Omental fat pad (tissue), 4 donors: ENCODE data around the gene PROB1. TPM values are rescaled to one million over a fixed set of nuclear protein-coding genes. Genes with fewer than 3 reads are reported as not detected.
"Not testable (repeated sequence)": the region's sequence is repeated elsewhere in the genome, so short reads cannot be mapped to it uniquely, and the experiment has no call there.

ENCODE experiments used
- ATAC-seq: fragments of 150-250 bp; one replicate; pipeline ENCODE4 v1.9.1; 2016; ENCODE audit warnings: mild to moderate bottlenecking, moderate library complexity; ENCODE audit not compliant: low FRiP score
- DNase-seq: peaks from one replicate; pipeline ENCODE4 v3.0.0-alpha.2; 2019; ENCODE audit warnings: low spot score
- CTCF ChIP-seq, 3 donors: fragments of 450-650 bp; IDR thresholded peaks; one replicate each; pipeline ENCODE4 v1.5.1; 2016 to 2017; ENCODE audit warnings: antibody characterized with exemption in 3 of 3, mild to moderate bottlenecking in 3 of 3, moderate library complexity in 2 of 3
- total RNA-seq, 4 donors: library from RNA; depleted of rRNA; stranded (reverse); fragments of >200 nt; gene quantifications; one replicate each; pipeline ENCODE4 v1.1.0, GENCODE V29; 2016

PROB1 gene
- total RNA-seq, 4 donors from 2014 or later: 0.46 to 2.0 (median 1.2) TPM

GRCh38 chr5:139363937-139364336 lies 31.0 kb downstream of the PROB1 start:
- DNase-seq (no peak), ATAC-seq (no peak)
- no peak for TF ChIP-seq CTCF (IDR thresholded peaks at IDR 0.05)

- ATAC-seq: no peak
- no peak for TF ChIP-seq CTCF (IDR thresholded peaks at IDR 0.05)
- no peak for DNase-seq
Measured at GRCh38 chr5:139361835-139362429, 33.0 kb downstream of the PROB1 start.

GRCh38 chr5:139360384-139360783 lies 34.5 kb downstream of the PROB1 start:
- ATAC-seq (no peak), DNase-seq (no peak)
- no peak for TF ChIP-seq CTCF (IDR thresholded peaks at IDR 0.05)

GRCh38 chr5:139358064-139358463 lies 36.8 kb downstream of the PROB1 start:
- ATAC-seq: no peak
- no peak for TF ChIP-seq CTCF (IDR thresholded peaks at IDR 0.05)

GRCh38 chr5:139355900-139356299 lies 39.0 kb downstream of the PROB1 start:
- ATAC-seq, DNase-seq: not testable (repeated sequence)

More at GRCh38 chr5:139358064-139358463, 36.8 kb downstream of the PROB1 start:
- no peak for DNase-seq

- no peak for TF ChIP-seq CTCF (IDR thresholded peaks at IDR 0.05)
- DNase-seq (no peak), ATAC-seq (no peak)
Measured at GRCh38 chr5:139354186-139354585, 40.7 kb downstream of the PROB1 start.

- ATAC-seq, DNase-seq: not testable (repeated sequence)
Measured at GRCh38 chr5:139347863-139348262, 47.0 kb downstream of the PROB1 start.

- ATAC-seq, DNase-seq: not testable (repeated sequence)
Measured at GRCh38 chr5:139345442-139345841, 49.5 kb downstream of the PROB1 start.

GRCh38 chr5:139344177-139344576 lies 50.7 kb downstream of the PROB1 start:
- no peak for TF ChIP-seq CTCF (IDR thresholded peaks at IDR 0.05)
- DNase-seq (no peak), ATAC-seq (no peak)
